Measurements from ENCODE around the gene FBLN5.

- TF ChIP-seq BHLHE40 (IDR thresholded peaks at IDR 0.05; ENCODE audit: borderline replicate concordance) (no peak), L3MBTL2 (conservative IDR thresholded peaks at IDR 0.05) (no peak), NFRKB (IDR thresholded peaks at IDR 0.05) (no peak), FOXM1 (IDR thresholded peaks at IDR 0.05; ENCODE audit: borderline replicate concordance) (no peak), SP1 (IDR thresholded peaks at IDR 0.05) (no peak), PKNOX1 (IDR thresholded peaks at IDR 0.05) (no peak), SUZ12 (IDR thresholded peaks at IDR 0.05) (no peak), TARDBP (IDR thresholded peaks at IDR 0.05) (no peak), FOXA1 (IDR thresholded peaks at IDR 0.05) (no peak), ELF4 (IDR thresholded peaks at IDR 0.05) (no peak)
Measured at GRCh38 chr14:91862417-91862816, 85.1 kb downstream of the FBLN5 start.
